ENCODE data around the gene ACTR2. TPM values are rescaled to one million over a fixed set of nuclear protein-coding genes. Genes with fewer than 3 reads are reported as not detected.

The ACTR2 gene
- total RNA-seq, 4 donors from 2014 or later = 56.9 to 123 (median 81.8) TPM

DNA sequence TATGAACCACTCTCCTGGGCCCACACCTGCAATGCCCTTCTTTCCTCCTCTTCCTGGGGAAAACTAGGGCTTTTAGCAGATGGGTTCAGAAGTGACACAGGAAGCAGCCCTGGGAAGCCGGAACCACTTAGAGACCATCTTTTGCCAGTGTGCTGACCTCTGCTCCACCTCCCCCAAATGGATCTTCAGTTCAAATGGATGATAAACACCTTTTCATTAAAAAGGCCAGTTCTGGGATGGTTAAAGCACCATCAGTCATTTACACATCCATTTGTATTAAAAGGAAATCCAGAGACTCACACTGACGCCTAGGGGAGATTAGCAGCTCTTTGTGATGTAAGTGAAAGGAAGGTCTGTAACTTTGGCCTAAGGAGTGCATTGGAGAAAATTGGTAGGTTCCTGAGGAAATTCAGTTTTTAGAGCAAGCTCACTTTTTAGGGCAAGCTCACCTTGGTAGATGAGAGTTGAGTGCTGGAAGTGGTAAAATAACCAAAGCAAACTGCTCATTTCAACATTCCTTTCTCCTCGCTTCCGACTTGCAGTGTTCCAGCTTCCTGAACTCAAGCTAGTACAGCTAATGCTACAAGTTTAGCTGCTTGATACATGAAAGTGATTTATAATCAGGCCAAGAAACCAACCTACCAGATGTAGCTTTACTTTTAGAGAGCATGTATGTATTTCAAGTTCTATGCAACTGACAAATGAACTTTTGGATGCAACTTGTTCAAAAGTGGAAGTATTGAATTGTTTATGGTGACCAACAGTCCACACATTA is 47.7 kb downstream of the ACTR2 start:
- TF ChIP-seq POLR2AphosphoS5 (IDR thresholded peaks at IDR 0.05) = no peak
- TF ChIP-seq, protein P1, sequence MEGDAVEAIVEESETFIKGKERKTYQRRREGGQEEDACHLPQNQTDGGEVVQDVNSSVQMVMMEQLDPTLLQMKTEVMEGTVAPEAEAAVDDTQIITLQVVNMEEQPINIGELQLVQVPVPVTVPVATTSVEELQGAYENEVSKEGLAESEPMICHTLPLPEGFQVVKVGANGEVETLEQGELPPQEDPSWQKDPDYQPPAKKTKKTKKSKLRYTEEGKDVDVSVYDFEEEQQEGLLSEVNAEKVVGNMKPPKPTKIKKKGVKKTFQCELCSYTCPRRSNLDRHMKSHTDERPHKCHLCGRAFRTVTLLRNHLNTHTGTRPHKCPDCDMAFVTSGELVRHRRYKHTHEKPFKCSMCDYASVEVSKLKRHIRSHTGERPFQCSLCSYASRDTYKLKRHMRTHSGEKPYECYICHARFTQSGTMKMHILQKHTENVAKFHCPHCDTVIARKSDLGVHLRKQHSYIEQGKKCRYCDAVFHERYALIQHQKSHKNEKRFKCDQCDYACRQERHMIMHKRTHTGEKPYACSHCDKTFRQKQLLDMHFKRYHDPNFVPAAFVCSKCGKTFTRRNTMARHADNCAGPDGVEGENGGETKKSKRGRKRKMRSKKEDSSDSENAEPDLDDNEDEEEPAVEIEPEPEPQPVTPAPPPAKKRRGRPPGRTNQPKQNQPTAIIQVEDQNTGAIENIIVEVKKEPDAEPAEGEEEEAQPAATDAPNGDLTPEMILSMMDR (IDR thresholded peaks at IDR 0.05) = no peak
- TF ChIP-seq POLR2A (IDR thresholded peaks at IDR 0.05) = no peak
- no peak for TF ChIP-seq EP300 (IDR thresholded peaks at IDR 0.05; ENCODE audit: low read depth)
- no peaks in the 10 kb centered on the region for H3K4me1 ChIP-seq
- intact Hi-C loops (cut with DNase I; ENCODE audit: low total_unique reads) (no loop called here), in situ Hi-C loops (cut with MboI; ENCODE audit: low pct_ligation_motif_present in 1 of 4, low pct_unique_long_range_greater_than_20kb in 1 of 4, low sequenced_read_pairs in 3 of 4) (no loop called here)
- no peak overlapping the region for H3K4me3 ChIP-seq
- H3K9me3 ChIP-seq = no peaks in the 10 kb centered on the region
- no peak overlapping the region for H3K27ac ChIP-seq
- H3K27me3 ChIP-seq = no peaks in the 10 kb centered on the region
- DNase-seq = no peak
- 72 to 83% methylated on average over 4 of the region's 4 CpGs for WGBS, 2 donors (ENCODE audit: low coverage in 1 of 2)
- peaks cover 0 to 20% (median 8%) of the 10 kb centered on the region in 4 donors for H3K36me3 ChIP-seq

DNA sequence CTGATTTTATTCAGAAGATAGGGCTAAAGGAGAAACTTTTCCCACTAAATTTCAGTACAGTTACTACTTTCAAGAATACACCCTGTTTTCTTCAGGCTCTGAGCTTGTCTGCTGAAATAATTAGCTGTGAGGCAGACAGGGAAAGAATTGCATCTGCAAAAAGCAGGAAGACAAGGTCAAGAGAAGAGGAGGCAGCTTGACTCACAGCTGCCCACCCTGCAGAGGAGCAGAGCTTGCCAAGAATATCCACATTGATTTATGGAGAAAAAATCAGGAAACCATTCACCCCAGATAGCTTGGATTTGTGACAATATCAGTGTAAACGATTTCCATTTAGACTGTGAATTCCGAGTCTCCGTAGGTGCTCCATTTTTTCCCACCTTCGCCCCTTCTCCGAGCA is 49.0 kb downstream of the ACTR2 start:
- no peaks in the 10 kb centered on the region for H3K9me3 ChIP-seq
- TF ChIP-seq POLR2A (IDR thresholded peaks at IDR 0.05) (no peak), EP300 (IDR thresholded peaks at IDR 0.05; ENCODE audit: low read depth) (no peak), POLR2AphosphoS5 (IDR thresholded peaks at IDR 0.05) (no peak)
- TF ChIP-seq, protein P1 (IDR thresholded peaks at IDR 0.05) = no peak
- 62 to 74% methylated on average over 5 of the region's 5 CpGs for WGBS, 2 donors (ENCODE audit: low coverage in 1 of 2)
- H3K4me1 ChIP-seq = no peaks in the 10 kb centered on the region
- DNase-seq = no peak
- peaks cover 0 to 16% (median 7%) of the 10 kb centered on the region in 4 donors for H3K36me3 ChIP-seq
- in situ Hi-C loops (cut with MboI; ENCODE audit: low pct_ligation_motif_present in 1 of 4, low pct_unique_long_range_greater_than_20kb in 1 of 4, low sequenced_read_pairs in 3 of 4) = no loop called here
- intact Hi-C loops (cut with DNase I; ENCODE audit: low total_unique reads) = no loop called here
- no peak overlapping the region for H3K4me3 ChIP-seq
- no peak overlapping the region for H3K27ac ChIP-seq
- no peaks in the 10 kb centered on the region for H3K27me3 ChIP-seq

DNA sequence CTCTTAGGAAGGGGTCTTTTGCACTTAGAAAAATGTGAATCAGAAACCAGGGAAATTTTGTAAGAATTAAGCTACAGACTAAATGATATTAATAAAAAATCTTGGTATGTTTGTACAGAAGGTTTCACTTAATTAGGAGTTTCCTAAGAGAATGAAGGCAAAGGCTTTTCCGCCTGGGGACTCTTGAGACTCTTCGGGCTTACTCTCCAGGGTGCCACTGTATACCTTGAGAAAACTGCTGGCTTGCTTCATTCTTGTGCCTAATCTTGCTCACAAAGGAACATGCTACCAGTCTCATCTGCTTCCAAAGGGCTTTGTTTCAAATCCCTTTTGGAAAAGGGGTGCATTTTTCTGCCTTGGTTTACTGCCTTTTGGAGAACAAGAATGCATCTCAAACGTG is 49.5 kb downstream of the ACTR2 start:
- Histone ChIP-seq H3K9me3 (no peaks in the 10 kb centered on the region), H3K36me3 (peaks cover 0 to 12% (median 4%) of the 10 kb centered on the region in 4 donors), H3K4me3 (no peak overlapping the region), H3K4me1 (no peaks in the 10 kb centered on the region), H3K27me3 (no peaks in the 10 kb centered on the region), H3K27ac (no peak overlapping the region)
- no peak for DNase-seq
- TF ChIP-seq POLR2AphosphoS5 (IDR thresholded peaks at IDR 0.05) (no peak), POLR2A (IDR thresholded peaks at IDR 0.05) (no peak), EP300 (IDR thresholded peaks at IDR 0.05; ENCODE audit: low read depth) (no peak)
- TF ChIP-seq, protein P1 (IDR thresholded peaks at IDR 0.05) = no peak
- in situ Hi-C loops (cut with MboI; ENCODE audit: low pct_ligation_motif_present in 1 of 4, low pct_unique_long_range_greater_than_20kb in 1 of 4, low sequenced_read_pairs in 3 of 4) (no loop called here), intact Hi-C loops (cut with DNase I; ENCODE audit: low total_unique reads) (no loop called here)
- 75 to 84% methylated on average over 1 to 3 of the region's 3 CpGs for WGBS, 2 donors (ENCODE audit: low coverage in 1 of 2)

DNA sequence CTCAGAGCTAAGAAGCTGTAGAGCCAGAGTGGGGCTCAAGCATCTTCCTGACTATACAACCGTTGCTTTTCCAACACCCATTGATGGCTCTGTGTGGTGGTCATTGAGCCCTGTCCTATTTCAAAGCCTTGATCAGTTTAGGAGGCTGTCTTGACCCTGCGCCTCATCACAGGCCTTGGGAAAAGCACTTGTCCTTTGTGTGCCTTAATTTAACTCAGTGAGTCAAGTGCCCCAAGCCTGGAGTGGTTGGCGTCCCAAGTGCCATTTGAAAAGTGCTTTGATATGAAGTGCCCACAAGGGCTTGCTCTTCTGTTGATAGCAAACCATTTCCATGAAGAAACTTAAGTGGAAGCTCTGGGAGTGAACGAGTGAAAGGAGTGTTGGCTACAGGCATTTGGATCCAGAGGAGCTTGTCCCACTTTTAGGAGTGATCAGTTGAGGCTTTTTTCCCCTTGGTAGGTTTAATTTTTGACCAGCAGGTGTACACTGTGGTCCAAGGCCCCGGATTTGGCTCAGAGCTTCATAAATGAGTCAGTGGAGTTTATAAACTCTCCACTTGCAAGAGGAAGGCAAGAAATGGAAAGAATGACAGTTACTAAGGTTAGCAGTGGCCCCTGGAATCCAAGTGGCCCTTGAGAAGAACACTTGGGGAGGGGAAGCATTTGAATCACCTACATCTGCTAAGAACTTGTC is 50.3 kb downstream of the ACTR2 start:
- no peaks in the 10 kb centered on the region for H3K27me3 ChIP-seq
- intact Hi-C loops (cut with DNase I; ENCODE audit: low total_unique reads) = no loop called here
- WGBS, 2 donors (ENCODE audit: low coverage in 1 of 2) = 33 to 78% methylated on average over 2 to 5 of the region's 5 CpGs
- DNase-seq = no peak
- in situ Hi-C loops (cut with MboI; ENCODE audit: low pct_ligation_motif_present in 1 of 4, low pct_unique_long_range_greater_than_20kb in 1 of 4, low sequenced_read_pairs in 3 of 4) = no loop called here
- H3K4me1 ChIP-seq = no peaks in the 10 kb centered on the region
- H3K36me3 ChIP-seq = peaks cover 0 to 5% (median under 1%) of the 10 kb centered on the region in 4 donors
- H3K9me3 ChIP-seq = no peaks in the 10 kb centered on the region
- H3K4me3 ChIP-seq = no peak overlapping the region
- H3K27ac ChIP-seq = no peak overlapping the region
- TF ChIP-seq POLR2A (IDR thresholded peaks at IDR 0.05) (no peak), POLR2AphosphoS5 (IDR thresholded peaks at IDR 0.05) (no peak), EP300 (IDR thresholded peaks at IDR 0.05; ENCODE audit: low read depth) (no peak)
- TF ChIP-seq, protein P1 (IDR thresholded peaks at IDR 0.05) = no peak
